WERI-Rb-1 (cell line): ENCODE data around the gene LRSAM1.

Source experiments
- DNase-seq: peaks from one replicate; pipeline ENCODE4 v3.0.0-alpha.2; 2020
- H3K27ac ChIP-seq: fragments of 250-450 bp; sonication (Bioruptor Pico); 2 replicates; pipeline ENCODE4 v1.5.1; 2020; ENCODE audit warnings: mild to moderate bottlenecking, moderate library complexity
- H3K27me3 ChIP-seq: fragments of 250-450 bp; sonication (Bioruptor Pico); 2 replicates; pipeline ENCODE4 v1.5.1; 2021; ENCODE audit warnings: mild to moderate bottlenecking, low read depth, moderate library complexity; ENCODE audit not compliant: insufficient read depth, severe bottlenecking
- H3K36me3 ChIP-seq: fragments of 250-450 bp; sonication (Bioruptor Pico); 2 replicates; pipeline ENCODE4 v1.5.1; 2020; ENCODE audit warnings: mild to moderate bottlenecking, moderate library complexity
- H3K4me3 ChIP-seq: 2 replicates; pipeline ENCODE4 v1.5.1; 2011; ENCODE audit warnings: low read depth, mild to moderate bottlenecking, control low read depth, low read length
- H3K9me3 ChIP-seq: fragments of 250-450 bp; sonication (Bioruptor Pico); 2 replicates; pipeline ENCODE4 v1.5.1; 2021; ENCODE audit warnings: mild to moderate bottlenecking, moderate library complexity; ENCODE audit not compliant: severe bottlenecking
- CTCF ChIP-seq: IDR thresholded peaks from 2 replicates; pipeline ENCODE4 v1.5.1; 2011; ENCODE audit warnings: low read depth, mild to moderate bottlenecking, control low read depth, inconsistent platforms, low read length

LRSAM1 gene

GRCh38 chr9:127492616-127493015 lies 41.3 kb downstream of the LRSAM1 start:
- H3K27me3 ChIP-seq = no peaks in the 10 kb centered on the region
- H3K36me3 ChIP-seq = peaks cover 24% of the 10 kb centered on the region
- no peaks in the 10 kb centered on the region for H3K9me3 ChIP-seq
- no peak for TF ChIP-seq CTCF
- no peak overlapping the region for H3K4me3 ChIP-seq
- no peak for DNase-seq
- H3K27ac ChIP-seq = no peak overlapping the region

DNA sequence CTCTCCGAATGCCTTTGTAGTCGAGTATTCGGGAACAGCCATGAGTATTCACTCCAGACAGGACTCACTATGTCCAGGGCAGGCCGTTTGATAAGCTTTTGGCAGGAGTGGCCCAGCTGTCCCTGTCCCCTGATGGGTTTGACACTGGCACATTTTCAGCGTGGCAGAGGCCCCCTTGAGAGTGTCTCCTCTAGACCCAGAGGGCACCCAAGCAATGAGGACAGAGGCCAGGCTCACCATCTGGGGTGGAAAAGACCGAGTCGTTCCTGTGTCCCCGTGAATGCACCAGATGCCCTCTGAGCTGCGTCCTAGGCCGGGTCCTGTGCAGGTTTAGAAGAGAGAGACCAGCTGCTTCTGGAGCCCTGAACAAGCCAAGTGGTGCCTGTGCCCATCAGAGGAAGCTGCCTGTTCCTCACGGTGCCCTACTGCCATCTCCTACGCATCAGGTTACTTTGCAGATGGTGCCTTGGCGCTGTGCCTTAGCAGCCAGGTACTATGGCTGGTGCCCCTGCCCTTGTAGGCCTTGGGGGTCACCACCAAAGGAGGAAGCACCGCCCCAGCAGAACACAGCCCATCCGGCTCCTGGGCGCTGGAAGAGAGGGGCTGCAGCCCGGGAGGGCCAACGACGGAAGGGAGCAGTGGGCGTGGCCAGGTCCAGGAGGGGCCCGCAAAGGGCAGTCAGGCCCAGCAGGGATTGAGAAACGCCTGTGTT lies 42.4 kb downstream of the LRSAM1 start:
- H3K27ac ChIP-seq = peak overlapping the region; percentile 90; the same call in 1 of the 2 replicates
- H3K36me3 ChIP-seq = peaks cover 32% of the 10 kb centered on the region
- H3K4me3 ChIP-seq = no peak overlapping the region
- no peaks in the 10 kb centered on the region for H3K9me3 ChIP-seq
- no peak for DNase-seq
- no peaks in the 10 kb centered on the region for H3K27me3 ChIP-seq
- no peak for TF ChIP-seq CTCF

DNA sequence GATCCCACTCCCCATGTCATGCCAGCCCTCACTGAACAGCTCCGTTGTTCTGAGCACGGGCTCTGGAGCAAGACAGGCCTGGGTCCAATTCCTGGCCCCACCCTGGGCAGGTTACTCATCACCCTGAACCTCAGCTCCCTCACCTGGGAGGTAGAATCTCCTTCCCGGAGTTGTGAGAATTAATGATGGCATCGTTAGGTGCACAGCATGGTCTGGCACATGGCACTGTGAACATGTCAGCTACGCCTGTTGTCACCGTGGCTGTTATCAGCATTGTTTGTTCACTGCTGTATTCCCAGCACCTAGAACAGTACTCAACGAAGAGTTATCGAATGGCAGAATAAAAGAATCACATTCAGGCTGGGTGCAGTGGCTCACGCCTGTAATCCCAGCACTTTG lies 43.0 kb downstream of the LRSAM1 start:
- Histone ChIP-seq H3K4me3 (no peak overlapping the region), H3K27me3 (no peaks in the 10 kb centered on the region), H3K9me3 (no peaks in the 10 kb centered on the region), H3K27ac (peak overlapping the region; percentile 90), H3K36me3 (peaks cover 31% of the 10 kb centered on the region)
- TF ChIP-seq CTCF = no peak
- no peak for DNase-seq

DNA sequence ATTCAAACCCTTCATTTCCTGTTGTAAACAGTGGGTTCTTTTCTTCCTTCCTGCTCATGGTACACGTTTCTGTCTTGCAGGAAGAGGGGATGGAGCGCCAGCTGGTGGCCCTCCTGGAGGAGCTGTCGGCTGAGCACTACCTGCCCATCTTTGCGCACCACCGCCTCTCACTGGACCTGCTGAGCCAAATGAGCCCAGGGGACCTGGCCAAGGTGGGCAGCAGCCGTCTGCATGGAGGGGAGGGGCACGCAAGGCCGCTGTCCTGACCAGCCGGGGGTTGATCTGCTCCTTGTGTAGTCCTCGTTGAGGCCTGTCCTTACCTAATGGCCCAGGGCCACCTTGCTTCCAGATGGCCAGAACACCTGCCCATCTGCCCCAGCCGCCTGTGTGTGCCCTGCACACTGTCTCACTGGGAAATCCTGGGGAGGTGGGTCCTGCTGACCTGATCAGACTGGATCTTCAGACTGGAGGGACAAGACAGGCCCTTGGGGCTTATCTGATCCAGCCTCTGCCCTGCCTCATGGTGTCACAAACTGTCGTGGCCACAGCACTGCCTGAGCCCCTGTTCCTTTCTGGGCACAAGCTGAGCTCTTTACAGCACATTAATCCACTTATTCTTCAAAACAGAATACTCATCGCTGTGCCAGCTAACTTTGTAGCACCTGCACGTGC lies 44.7 kb downstream of the LRSAM1 start:
- peaks cover 25% of the 10 kb centered on the region for H3K36me3 ChIP-seq
- peak overlapping the region; percentile 90 for H3K27ac ChIP-seq
- no peaks in the 10 kb centered on the region for H3K9me3 ChIP-seq
- DNase-seq = peak; percentile 97
- H3K27me3 ChIP-seq = no peaks in the 10 kb centered on the region
- TF ChIP-seq CTCF = peak; percentile 74
- H3K4me3 ChIP-seq = no peak overlapping the region

DNA sequence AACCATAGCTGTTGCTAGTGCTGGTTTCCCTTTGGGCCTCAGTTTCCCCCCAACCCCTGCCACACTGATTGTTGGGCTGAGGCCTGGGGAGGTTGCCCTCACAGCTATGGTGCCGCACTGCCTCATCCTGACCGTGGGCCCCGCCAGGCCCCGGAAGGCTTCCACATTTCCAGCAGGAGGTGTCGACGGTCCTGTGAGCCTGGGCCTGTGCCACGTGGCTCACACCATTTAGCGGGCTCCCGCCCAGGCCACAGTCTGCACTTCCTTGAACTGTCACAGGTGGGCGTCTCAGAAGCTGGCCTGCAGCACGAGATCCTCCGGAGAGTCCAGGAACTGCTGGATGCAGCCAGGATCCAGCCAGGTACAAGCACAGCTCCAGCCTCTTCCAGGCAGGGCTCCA lies 45.7 kb downstream of the LRSAM1 start:
- Histone ChIP-seq H3K9me3 (no peaks in the 10 kb centered on the region), H3K4me3 (no peak overlapping the region), H3K36me3 (peaks cover 25% of the 10 kb centered on the region), H3K27ac (peak overlapping the region; percentile 90), H3K27me3 (no peaks in the 10 kb centered on the region)
- TF ChIP-seq CTCF = no peak
- DNase-seq = no peak
